Epithelial cell of proximal tubule (primary cell): Measurements from ENCODE around the gene SFI1. TPM values are rescaled to one million over a fixed set of nuclear protein-coding genes. Genes with fewer than 3 reads are reported as not detected.

Experiments
- DNase-seq: peaks from one replicate; pipeline ENCODE4 v3.0.0-alpha.2; 2011; ENCODE audit warnings: low read depth
- H3K4me3 ChIP-seq: 2 replicates; pipeline ENCODE4 v1.5.1; 2011; ENCODE audit warnings: low read depth, mild to moderate bottlenecking, low read length
- total RNA-seq: library from RNA; depleted of rRNA; stranded (reverse); fragments of >200 nt; gene quantifications from 2 replicates; pipeline ENCODE4 v1.2.3, GENCODE V29; 2015
- TF ChIP-seq, protein P1 (sequence below): conservative IDR thresholded peaks from 2 replicates; pipeline ENCODE4 v1.5.1; 2012; ENCODE audit warnings: low read depth, mild to moderate bottlenecking, low read length

SFI1 gene
- total RNA-seq, 1 donor from 2014 or later, result 26.0 TPM

DNA sequence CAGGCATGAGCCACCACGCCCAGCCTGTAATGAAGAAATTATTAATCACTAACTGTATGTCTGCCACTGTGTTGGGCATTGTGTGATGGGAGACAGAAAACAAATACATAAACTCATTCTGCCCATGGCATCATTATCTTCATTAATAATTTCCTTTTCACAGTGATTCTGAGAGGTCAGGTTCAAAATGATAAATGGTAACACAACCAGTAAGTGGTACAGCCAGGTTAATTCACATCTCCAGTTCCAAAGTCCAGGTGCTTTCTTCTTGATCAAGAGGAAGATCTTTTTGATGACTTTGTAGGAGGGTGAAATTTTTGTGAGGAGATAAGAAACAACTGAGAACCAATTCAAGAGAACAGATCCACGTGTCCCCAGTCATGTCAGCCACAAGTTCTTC lies 98.9 kb downstream of the SFI1 start:
- TF ChIP-seq, protein P1, sequence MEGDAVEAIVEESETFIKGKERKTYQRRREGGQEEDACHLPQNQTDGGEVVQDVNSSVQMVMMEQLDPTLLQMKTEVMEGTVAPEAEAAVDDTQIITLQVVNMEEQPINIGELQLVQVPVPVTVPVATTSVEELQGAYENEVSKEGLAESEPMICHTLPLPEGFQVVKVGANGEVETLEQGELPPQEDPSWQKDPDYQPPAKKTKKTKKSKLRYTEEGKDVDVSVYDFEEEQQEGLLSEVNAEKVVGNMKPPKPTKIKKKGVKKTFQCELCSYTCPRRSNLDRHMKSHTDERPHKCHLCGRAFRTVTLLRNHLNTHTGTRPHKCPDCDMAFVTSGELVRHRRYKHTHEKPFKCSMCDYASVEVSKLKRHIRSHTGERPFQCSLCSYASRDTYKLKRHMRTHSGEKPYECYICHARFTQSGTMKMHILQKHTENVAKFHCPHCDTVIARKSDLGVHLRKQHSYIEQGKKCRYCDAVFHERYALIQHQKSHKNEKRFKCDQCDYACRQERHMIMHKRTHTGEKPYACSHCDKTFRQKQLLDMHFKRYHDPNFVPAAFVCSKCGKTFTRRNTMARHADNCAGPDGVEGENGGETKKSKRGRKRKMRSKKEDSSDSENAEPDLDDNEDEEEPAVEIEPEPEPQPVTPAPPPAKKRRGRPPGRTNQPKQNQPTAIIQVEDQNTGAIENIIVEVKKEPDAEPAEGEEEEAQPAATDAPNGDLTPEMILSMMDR, result no peak
- H3K4me3 ChIP-seq, result no peak overlapping the region
- no peak for DNase-seq

DNA sequence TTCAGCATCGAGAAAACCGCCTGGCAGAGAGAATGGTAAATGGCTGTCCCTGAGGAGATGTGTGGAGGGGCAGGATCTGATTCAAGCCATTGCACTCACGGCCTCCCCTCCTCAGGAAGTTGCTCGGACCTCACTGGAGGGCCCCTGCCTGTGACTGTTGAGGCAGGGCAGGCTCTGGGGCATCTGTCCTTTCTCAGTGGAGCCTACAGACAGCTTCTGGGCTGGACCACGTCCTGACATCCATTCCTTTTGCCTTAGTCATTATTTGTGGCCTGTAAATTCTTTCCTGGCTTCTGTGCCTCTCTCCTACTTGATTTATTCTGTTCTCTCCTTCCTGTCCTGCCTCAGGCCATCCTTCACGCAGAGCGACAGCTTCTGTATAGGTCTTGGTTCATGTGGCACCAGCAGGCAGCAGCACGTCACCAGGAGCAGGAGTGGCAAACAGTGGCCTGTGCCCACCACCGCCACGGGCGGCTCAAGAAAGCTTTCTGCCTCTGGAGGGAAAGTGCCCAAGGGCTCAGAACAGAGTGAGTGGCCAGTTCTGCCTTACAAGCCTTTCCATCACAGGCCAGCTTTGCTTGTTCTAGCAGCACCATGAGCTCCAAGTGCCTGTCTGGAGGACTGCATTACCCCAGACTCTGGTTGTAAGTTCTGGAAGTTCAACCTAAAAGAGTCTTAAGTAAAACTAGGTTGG lies 106.1 kb downstream of the SFI1 start:
- TF ChIP-seq, protein P1, result no peak
- DNase-seq, result peak; percentile 44
- no peak overlapping the region for H3K4me3 ChIP-seq

DNA sequence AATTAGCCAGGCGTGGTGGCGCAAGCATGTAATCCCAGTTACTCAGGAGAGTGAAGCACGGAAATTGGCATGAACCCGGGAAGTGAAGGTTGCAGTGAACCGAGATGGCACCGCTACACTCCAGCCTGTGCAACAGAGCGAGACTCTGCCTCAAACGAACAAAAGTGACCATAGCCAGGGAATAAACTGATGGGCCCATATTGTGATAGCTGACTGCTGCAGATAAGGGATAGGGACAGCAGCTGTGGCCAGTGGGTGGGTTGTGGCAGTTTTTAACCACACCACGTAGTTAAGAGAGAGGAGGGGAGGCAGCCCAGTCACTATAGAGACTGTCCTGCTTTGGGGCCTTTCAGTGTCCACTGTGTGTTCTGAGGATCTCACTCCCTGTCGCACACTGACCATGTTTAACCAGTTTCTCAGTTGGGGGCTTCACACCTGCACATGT lies 106.8 kb downstream of the SFI1 start:
- TF ChIP-seq, protein P1, result no peak
- H3K4me3 ChIP-seq, result no peak overlapping the region
- peak; percentile 22 for DNase-seq

DNA sequence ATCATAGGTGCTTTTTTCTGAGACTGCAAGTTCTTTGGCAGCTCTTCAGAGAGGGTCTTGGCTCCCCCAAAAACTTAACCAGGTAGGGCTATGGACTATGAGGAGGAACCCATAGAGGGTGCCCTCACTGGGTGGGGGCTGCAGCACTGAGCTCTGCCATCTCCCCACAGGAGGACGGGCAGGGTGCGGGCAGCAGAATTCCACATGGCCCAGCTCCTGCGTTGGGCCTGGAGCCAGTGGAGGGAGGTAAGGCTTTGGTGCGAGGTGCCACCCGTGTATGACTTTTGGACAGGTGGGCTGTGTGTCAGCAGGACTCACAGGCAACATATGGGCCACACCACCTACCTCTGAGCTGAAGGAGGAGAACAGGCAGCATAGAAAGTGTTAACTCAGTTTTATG lies 107.2 kb downstream of the SFI1 start:
- TF ChIP-seq, protein P1, result no peak
- no peak overlapping the region for H3K4me3 ChIP-seq
- DNase-seq, result no peak

DNA sequence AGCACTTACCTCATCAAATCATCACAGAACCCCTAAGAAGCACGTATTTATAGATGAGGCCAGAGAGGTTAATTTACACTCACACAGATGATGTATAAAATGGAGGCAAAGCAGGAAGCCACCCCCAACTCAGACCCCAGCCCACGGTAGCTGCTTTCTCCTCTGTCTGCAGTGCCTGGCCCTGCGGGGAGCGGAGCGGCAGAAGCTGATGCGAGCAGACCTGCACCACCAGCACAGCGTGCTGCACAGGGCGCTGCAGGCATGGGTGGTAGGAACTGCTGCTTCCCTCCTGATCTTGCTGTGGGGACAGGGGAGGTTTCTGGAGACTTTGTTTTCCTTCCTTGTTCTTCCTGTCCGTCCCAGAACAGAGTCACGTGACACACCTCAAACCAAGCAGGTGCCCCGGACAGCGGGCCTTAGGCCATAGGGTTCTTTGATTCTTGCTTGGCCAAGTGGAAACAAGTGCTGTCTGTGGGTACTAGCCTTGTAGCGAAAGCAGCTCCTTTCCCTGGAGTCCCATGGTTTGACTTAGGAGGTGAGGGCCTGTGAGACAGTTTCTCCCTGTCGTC lies 107.9 kb downstream of the SFI1 start:
- no peak for DNase-seq

DNA sequence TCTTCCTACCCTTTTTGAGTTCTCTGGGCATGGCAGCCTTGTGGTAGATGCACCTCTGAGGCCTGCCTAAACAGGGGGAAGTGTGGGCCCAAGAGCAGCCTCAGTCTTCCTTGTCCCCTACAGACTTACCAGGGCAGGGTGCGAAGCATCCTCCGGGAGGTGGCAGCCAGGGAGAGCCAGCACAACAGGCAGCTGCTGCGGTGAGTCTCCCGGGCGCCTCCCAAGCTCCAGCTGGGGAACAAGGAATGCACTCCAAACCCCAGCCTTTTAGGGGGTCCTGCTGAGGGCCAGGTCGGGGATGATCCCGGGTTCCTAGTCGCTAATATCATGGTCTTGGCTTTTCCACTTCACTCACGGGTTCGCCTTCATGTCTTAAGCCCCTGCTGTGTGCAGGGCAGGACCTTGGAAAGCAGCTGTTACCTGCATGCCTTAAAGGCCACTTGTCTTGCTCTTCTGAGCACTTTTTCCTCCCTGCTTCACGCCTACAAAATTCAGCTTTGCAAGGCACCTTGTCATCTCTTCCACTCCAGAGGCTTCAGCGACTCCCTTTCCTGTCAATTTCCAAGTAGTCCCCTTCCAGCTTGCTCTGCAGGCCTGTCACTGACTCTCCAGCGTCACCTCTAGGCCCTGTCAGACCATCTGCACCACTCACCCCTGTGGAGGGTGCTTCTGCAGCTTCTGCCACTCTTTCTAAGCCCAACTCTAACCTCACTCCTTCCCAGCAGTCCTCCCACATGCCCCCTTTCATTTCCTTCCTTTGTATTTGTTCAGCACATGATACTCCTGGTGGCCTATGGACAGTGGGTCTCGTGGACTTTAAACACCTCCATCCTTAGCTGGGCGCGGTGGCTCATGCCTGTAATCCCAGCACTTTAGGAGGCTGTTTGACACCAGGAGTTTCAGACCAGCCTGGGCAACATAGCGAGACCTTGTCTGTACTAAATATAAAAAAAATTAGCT lies 108.7 kb downstream of the SFI1 start:
- TF ChIP-seq, protein P1, result no peak
- no peak overlapping the region for H3K4me3 ChIP-seq
- no peak for DNase-seq

More for the DNA sequence above, 107.9 kb downstream of the SFI1 start:
- TF ChIP-seq, protein P1, result no peak
- no peak overlapping the region for H3K4me3 ChIP-seq
